GM18873 (cell line): ENCODE data around the gene PTMS.

ENCODE experiments used
- ATAC-seq: cut with Tn5 transposase; IDR thresholded peaks from one replicate; pipeline ENCODE4 v1.9.1; 2021; ENCODE audit warnings: mild to moderate bottlenecking, moderate library complexity, moderate number of reproducible peaks; ENCODE audit not compliant: unreplicated experiment, low FRiP score

PTMS gene

GRCh38 chr12:6784761-6785160, 18.6 kb downstream of the PTMS start:
- ATAC-seq: no peak

DNA sequence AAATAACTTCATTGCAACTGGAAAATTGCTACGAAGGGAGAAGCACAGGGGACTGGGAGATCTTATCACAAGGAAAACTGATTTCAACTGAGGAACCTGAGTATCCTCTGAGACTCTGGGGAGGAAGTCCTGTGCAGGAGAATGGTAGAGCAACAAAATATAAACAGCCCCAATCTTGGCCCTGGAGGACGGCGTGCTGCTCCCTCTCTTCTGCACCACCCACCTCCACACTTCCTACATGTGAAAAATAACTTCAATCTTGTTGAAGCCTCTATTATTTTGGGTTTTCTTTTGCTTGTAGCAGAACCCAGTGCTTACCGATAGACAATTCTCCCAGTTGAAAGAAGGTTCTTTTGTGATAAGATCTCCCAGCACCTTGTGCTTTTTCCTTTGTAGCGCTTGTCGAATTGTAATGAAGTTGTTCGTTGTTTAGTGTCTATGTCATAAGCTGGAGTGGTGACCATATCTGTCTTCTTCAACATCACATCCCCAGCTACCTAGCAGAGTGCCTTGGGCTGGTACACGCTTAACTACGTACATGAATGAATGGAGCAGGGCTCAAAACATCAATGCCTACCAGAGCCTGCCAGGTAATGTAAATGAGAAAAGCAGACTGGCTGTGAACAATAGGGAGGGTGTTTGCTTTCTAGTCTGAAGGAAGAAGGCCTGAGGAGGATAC, 20.4 kb downstream of the PTMS start:
- ATAC-seq: no peak

GRCh38 chr12:6787309-6787708, 21.1 kb downstream of the PTMS start:
- ATAC-seq: no peak

DNA sequence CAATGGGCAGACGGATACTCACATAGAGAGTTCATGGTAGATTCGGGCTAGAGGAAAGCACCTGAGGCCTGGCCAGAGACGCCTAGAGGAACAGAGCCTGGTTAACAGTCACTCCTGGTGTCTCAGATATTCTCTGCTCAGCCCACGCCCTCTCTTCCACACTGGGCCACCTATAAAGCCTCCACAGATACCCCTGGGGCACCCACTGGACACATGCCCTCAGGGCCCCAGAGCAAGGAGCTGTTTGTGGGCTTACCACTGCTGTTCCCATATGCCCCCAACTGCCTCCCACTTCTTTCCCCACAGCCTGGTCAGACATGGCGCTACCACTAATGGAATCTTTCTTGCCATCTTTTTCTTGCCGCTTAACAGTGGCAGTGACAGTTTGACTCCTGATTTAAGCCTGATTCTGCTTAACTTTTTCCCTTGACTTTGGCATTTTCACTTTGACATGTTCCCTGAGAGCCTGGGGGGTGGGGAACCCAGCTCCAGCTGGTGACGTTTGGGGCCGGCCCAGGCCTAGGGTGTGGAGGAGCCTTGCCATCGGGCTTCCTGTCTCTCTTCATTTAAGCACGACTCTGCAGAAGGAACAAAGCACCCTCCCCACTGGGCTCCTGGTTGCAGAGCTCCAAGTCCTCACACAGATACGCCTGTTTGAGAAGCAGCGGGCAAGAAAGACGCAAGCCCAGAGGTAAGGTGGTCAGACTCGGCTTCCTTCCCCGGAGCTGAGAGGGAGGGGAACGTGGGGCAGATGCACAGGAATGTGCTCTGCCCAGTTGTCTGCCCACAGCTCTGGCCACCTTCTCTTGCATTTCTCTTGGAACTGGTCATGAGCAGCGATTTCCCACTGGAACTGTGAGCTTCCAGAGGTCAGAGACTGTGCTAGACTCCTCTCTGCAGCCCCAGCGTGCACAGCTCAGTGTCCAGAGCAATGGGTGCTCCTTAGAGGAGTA, 23.1 kb downstream of the PTMS start, which contains the start of gene CD4:
CD4 (plus strand) TSS at position 557 of the 953 bp plus-strand sequence. CDS start 10,611 bp downstream, outside the sequence.
- no peak for ATAC-seq

GRCh38 chr12:6790496-6791150, 24.5 kb downstream of the PTMS start:
- ATAC-seq: no peak

DNA sequence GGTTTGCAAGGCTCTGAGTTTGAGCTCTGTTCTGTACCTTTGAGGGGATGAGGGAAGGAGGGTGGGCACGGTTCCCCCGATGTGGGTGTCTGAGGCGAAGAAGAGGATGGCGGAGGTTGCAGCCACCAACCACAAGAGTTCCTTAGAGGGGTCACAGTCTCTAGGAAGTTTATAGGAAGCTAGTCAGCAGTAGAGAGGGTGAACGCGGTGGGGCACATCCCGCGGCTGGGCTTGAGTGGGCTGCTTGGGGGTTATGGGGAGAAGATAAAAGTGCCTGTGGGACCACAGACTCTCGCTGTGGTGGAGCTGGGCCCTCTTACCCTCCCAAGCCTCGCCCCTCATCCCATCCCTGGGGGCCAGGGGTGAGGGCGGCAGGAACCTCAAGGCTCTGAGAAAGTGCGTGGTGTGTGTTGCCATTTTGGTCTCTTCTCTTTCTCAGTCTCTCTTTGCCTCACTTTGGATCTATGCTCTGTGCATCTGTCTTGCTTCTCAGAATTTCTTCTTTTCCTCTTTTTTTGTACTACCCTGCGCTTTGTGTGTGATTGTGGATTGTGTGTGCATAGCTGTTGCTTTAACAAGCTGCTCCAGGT, 25.9 kb downstream of the PTMS start:
- no peak for ATAC-seq

DNA sequence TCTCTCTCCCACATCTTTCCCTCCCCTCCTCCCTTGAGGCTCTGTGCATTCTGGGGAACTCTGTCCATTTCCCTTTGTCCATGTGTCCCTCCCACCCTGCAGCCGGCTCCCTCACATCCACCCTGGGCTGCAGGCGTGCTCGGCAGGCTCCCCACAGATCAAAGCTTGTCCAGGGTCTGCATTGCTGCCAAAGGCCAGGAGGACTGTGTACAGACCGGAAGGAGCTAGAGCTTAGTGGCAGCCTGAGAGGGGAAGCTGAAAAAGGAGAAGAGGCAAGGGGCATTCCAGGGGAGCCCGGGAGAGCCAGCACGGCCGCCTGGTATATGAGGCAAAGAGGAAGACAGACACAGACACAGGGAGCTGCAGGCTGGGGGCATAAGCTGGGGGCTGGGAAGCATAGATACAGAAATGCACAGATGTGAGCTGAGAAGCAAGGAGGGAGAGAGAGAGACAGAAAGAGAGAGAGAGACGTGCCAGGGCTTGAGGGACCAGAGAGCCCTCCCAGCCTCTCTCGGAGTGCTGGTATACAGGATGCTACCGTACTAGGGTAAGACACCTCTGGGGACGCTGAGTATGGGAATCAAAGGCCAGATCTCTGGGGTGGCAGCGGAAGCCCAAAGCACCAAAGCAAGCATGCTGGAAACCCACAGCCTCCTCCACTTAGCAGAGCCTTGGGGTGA, 26.5 kb downstream of the PTMS start:
- ATAC-seq: no peak

DNA sequence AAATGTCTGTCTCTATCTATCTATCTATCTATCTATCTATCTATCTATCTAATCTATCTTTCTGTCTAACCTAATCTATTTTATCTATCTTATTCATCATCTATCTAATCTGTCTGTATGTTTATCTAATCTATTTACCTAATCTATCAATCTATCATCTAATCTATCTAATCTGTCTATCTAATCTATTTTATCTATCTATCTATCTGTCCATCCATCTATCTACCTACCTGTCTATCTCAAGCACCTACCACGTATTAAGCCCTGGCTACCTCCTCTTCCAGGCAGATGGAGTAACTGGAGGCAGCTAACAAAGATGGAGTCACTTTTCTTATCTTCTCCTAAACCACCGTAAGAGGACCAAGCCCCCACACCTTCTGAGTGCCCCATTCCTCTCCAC, 28.9 kb downstream of the PTMS start:
- no peak for ATAC-seq

DNA sequence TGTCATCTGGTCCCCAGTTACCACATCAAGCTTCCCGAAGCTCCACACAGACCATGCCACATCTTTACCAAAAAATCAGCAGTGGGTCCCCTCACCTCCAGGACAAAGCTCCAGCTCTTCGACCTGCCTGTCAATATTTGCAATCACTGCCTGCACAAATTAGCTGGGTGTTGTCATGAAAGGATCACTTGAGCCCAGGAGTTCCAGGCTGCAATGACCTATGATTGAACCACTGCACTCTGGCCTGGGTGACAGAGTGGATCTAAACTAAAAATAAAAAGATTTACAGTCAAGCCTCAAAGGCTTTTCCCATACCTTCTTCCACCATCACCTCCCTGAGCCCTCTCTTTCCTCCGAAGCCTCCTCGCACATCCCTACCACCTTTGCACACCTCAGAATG, 30.4 kb downstream of the PTMS start:
- ATAC-seq: no peak

- ATAC-seq: no peak
These were observed 33.0 kb downstream of the PTMS start for GRCh38 chr12:6799147-6799546.

DNA sequence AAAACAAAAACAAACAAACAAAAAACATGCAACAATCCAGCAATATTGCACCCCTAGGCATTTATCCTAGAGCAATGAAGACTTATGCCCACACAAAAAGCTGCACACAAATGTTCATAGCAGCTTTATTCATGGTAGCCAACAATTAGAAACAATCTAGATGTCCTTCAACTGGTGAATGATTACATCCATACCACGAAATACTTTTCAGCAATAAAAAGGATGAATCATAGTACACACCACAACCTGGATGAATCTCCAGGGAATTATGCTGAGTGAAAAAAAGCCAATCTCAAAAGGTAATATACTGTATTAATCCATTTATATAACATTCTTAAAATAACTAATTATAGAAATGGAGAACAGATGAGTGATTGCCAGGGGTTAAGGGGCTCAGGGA, 41.0 kb downstream of the PTMS start:
- no peak for ATAC-seq

- no peak for ATAC-seq
These were observed 42.9 kb downstream of the PTMS start for GRCh38 chr12:6809056-6809455.

GRCh38 chr12:6810758-6811157, 44.6 kb downstream of the PTMS start:
- no peak for ATAC-seq

GRCh38 chr12:6813363-6813762, 47.2 kb downstream of the PTMS start:
- ATAC-seq: no peak

DNA sequence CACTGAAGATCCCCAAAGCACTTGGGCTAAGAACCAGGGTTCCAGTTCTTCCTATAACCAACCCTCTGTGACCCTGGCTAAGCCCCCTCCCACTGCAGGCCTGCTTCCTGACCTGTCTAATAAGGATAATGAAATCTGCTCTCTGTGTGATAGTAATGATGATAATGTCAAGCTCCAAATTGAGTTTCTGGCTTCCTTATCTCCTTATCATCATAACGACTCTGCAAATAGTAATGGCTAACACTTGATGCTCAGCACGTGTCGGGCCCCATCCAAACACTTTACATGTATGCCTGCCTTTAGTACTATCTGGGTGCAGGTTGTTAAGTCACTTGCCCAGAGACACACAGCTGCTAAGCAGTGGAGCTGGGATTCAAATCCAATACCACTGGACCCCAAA, 50.4 kb downstream of the PTMS start:
- no peak for ATAC-seq

DNA sequence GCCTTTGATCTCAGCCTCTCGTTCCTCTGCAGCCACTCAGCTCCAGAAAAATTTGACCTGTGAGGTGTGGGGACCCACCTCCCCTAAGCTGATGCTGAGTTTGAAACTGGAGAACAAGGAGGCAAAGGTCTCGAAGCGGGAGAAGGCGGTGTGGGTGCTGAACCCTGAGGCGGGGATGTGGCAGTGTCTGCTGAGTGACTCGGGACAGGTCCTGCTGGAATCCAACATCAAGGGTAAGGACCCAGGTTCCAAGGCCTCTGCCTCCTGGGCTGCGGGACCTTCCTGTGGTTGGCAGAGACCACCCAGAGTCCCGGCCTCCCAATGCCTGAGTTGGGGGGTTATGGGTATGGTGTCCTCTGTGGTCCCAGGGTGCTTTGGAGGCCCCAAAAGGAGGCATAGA, 50.9 kb downstream of the PTMS start:
- no peak for ATAC-seq

DNA sequence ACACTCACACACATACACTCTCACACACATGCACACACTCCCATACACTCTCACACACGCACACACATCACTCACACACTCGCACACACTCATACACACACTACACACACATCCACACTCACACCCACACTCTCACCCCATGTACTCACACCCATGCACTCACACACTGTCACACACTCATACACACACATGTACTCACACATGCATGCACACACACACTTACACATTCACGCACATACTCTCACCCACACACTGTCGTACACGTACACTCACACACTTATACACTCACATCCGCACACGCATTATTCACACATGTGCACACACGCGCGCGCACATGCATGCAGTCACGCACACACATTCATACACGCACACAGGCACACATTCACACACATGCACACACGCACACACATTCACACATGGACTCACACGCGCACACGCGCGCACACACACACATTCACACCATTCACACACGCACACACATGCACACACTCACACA, 51.5 kb downstream of the PTMS start:
- no peak for ATAC-seq

- ATAC-seq: no peak
These were observed 52.1 kb downstream of the PTMS start for GRCh38 chr12:6818222-6818621.

GRCh38 chr12:6818645-6819044, 52.5 kb downstream of the PTMS start:
- no peak for ATAC-seq
